GM12878 (cell line): ENCODE measurements around the gene NCMAP. TPM values are rescaled to one million over a fixed set of nuclear protein-coding genes. Genes with fewer than 3 reads are reported as not detected.

Source experiments
- ATAC-seq: fragments of 200-7000 bp; cut with Tn5 transposase; 3 replicates; pipeline ENCODE4 v1.9.1; 2020; ENCODE audit warnings: mild to moderate bottlenecking, moderate library complexity
- BruUV-seq: library from RNA; stranded (reverse); fragments of 400-500 nt; replicated peaks from 2 replicates; lab custom pipeline; 2021; lab: Mats Ljungman, UMichigan
- CTCF ChIA-PET: fragments of 300-600 bp; sonication (Branson Sonifier 250); formaldehyde crosslinking; extraction: SDS; loops from one replicate; lab custom pipeline; 2021; ENCODE audit warnings: inconsistent platforms; lab: Yijun Ruan, JAX
- POLR2A ChIA-PET: fragments of 350-600 bp; formaldehyde crosslinking; extraction: SDS; loops from one replicate; lab custom pipeline; 2021; ENCODE audit warnings: inconsistent platforms; lab: Charles Lee
- RAD21 ChIA-PET: fragments of 300-600 bp; sonication (Branson Sonifier 250); formaldehyde crosslinking; loops from one replicate; lab custom pipeline; 2023; ENCODE audit warnings: antibody characterized with exemption; ENCODE audit not compliant: unreplicated experiment; lab: Charles Lee
- SMC1A ChIA-PET: fragments of 300-600 bp; sonication (Branson Sonifier 250); formaldehyde crosslinking; loops from one replicate; lab custom pipeline; 2023; ENCODE audit not compliant: unreplicated experiment, uncharacterized antibody; lab: Charles Lee
- DNase-seq: peaks from one replicate; pipeline ENCODE4 v3.0.0-alpha.2; 2011; ENCODE audit warnings: low read depth, low spot score
- FAIRE-seq: peaks from 3 replicates; lab custom pipeline; 2011; peaks lifted over from hg19 to GRCh38; lab: Jason Lieb, UNC
- H2AFZ ChIP-seq: 2 replicates; pipeline ENCODE4 v1.6.0; 2011; ENCODE audit warnings: low read depth, low read length, control low read depth; ENCODE audit not compliant: control insufficient read depth
- H3K27ac ChIP-seq: 2 replicates; pipeline ENCODE4 v1.5.1; 2011; ENCODE audit warnings: control low read depth; ENCODE audit not compliant: control insufficient read depth, insufficient read depth
- H3K27me3 ChIP-seq, 2 experiments: replicated peaks in 1 of 2; 2 replicates each; pipeline versions ENCODE4 v1.6.0 to v1.6.1; 2011; ENCODE audit warnings: low read length in 1 of 2; ENCODE audit not compliant: control insufficient read depth in 2 of 2, insufficient read depth in 2 of 2
- H3K36me3 ChIP-seq, 2 experiments: 2 replicates each; pipeline ENCODE4 v1.5.1; 2011; ENCODE audit warnings: low read length in 1 of 2; ENCODE audit not compliant: control insufficient read depth in 2 of 2, insufficient read depth in 2 of 2
- H3K4me1 ChIP-seq: 2 replicates; pipeline ENCODE4 v1.6.1; 2011; ENCODE audit warnings: mild to moderate bottlenecking, low read length, moderate library complexity, mixed read lengths; ENCODE audit not compliant: control insufficient read depth, insufficient read depth
- H3K4me2 ChIP-seq: 2 replicates; pipeline ENCODE4 v1.6.0; 2011; ENCODE audit warnings: control low read depth; ENCODE audit not compliant: control insufficient read depth, insufficient read depth
- H3K4me3 ChIP-seq: fragments of 200-600 bp; sonication (generic); 2 replicates; pipeline ENCODE4 v1.5.1; 2016
- H3K79me2 ChIP-seq: 2 replicates; pipeline ENCODE4 v1.6.0; 2011; ENCODE audit warnings: low read length; ENCODE audit not compliant: control insufficient read depth, insufficient read depth
- H3K9ac ChIP-seq: 2 replicates; pipeline ENCODE4 v1.8.0; 2011; ENCODE audit warnings: low read length, control low read depth, mixed read lengths; ENCODE audit not compliant: control insufficient read depth, insufficient read depth
- H3K9me3 ChIP-seq: replicated peaks from 3 replicates; pipeline ENCODE4 v1.5.1; 2011; ENCODE audit warnings: mild to moderate bottlenecking, low read length; ENCODE audit not compliant: control insufficient read depth, insufficient read depth
- H4K20me1 ChIP-seq: 2 replicates; pipeline ENCODE4 v1.6.0; 2011; ENCODE audit not compliant: control insufficient read depth, insufficient read depth
- BMI1 ChIP-seq: fragments of 450-650 bp; IDR thresholded peaks from 2 replicates; pipeline ENCODE4 v1.6.1; 2016; ENCODE audit warnings: mild to moderate bottlenecking, moderate library complexity, borderline replicate concordance
- CBX3 ChIP-seq: fragments of 200-600 bp; sonication (generic); IDR thresholded peaks from 2 replicates; pipeline ENCODE4 v1.6.1; 2016; ENCODE audit warnings: low read depth, borderline replicate concordance
- EZH2 ChIP-seq: IDR thresholded peaks from 2 replicates; pipeline ENCODE4 v1.6.1; 2012; ENCODE audit warnings: low read depth, mild to moderate bottlenecking, control low read depth, inconsistent platforms, low read length, borderline replicate concordance; ENCODE audit not compliant: control insufficient read depth
- MYB ChIP-seq: fragments of 150-350 bp; IDR thresholded peaks from 2 replicates; pipeline ENCODE4 v1.6.1; 2014; ENCODE audit warnings: mild to moderate bottlenecking, low read depth, low read length, borderline replicate concordance
- MYC ChIP-seq: IDR thresholded peaks from 2 replicates; pipeline ENCODE4 v1.6.1; 2011; ENCODE audit warnings: mild to moderate bottlenecking, low read length, moderate library complexity, inconsistent platforms; ENCODE audit not compliant: insufficient read depth, insufficient replicate concordance, insufficient read length, severe bottlenecking
- SMAD1 ChIP-seq: fragments of 450-650 bp; IDR thresholded peaks from 2 replicates; pipeline ENCODE4 v1.6.1; 2018; ENCODE audit warnings: mild to moderate bottlenecking, low read depth; ENCODE audit not compliant: partially characterized antibody
- SMARCA5 ChIP-seq: fragments of 450-650 bp; IDR thresholded peaks from 2 replicates; pipeline ENCODE4 v1.6.1; 2017; ENCODE audit warnings: mild to moderate bottlenecking
- SREBF1 ChIP-seq: IDR thresholded peaks from 2 replicates; pipeline ENCODE4 v1.6.1; 2012; ENCODE audit warnings: mild to moderate bottlenecking, low read length
- SUZ12 ChIP-seq: fragments of 200-600 bp; sonication (generic); IDR thresholded peaks from one replicate; pipeline ENCODE4 v1.6.1; 2018; ENCODE audit warnings: antibody characterized with exemption, mild to moderate bottlenecking; ENCODE audit not compliant: unreplicated experiment
- YY1 ChIP-seq: IDR thresholded peaks from 2 replicates; pipeline ENCODE4 v1.6.1; 2011; ENCODE audit warnings: low read depth, mild to moderate bottlenecking, low read length
- WGBS: methylation state at CpG from one replicate; pipeline ENCODE4 v1.1.6; 2016; ENCODE audit warnings: low lambda C conversion rate; ENCODE audit not compliant: insufficient replicate concordance, insufficient coverage; ENCODE audit errors: missing lambda C conversion rate; 5-methylcytosine and 5-hydroxymethylcytosine counted together
- in situ Hi-C: fragments of 300-500 bp; cut with MboI; formaldehyde crosslinking; loops from 9 replicates; pipeline ENCODE4 v1.14.3; 2018; ENCODE audit warnings: mixed read lengths
- intact Hi-C: fragments of 100-400 bp; cut with micrococcal nuclease; formaldehyde crosslinking; loops from one replicate; pipeline ENCODE4 v1.14.2; 2022; ENCODE audit not compliant: unreplicated experiment
- polyA plus RNA-seq, 11 experiments: library from polyadenylated mRNA; depleted of rRNA in 4 of 11; unstranded in 6 of 11; stranded (reverse) in 5 of 11; fragments of >200 nt; fragmentation: Nextera tagmentation in 4 of 11; fragmentation: Illumina TruSeq in 1 of 11; extraction: Ambion mirVana in 4 of 11; extraction: Trizol in 1 of 11; gene quantifications; 1 replicate in 1 of 11; 2 replicates in 10 of 11; pipeline versions ENCODE4 v1.2.1 to v1.2.3, GENCODE V29; 2011 to 2016; ENCODE audit warnings: inconsistent platforms in 2 of 11, missing spikeins in 2 of 11, low read depth in 1 of 11
- total RNA-seq, 4 experiments: library from RNA; depleted of rRNA in 3 of 4; stranded (reverse); fragments of >200 nt in 3 of 4; fragmentation: Illumina TruSeq in 1 of 4; extraction: Trizol in 1 of 4; gene quantifications; 2 replicates each; pipeline versions ENCODE4 v1.2.1 to v1.2.3, GENCODE V29; 2013 to 2021

Gene NCMAP
- total and polyA plus RNA-seq, 10 of the 15 experiments (the other 5 are each of a cell fraction or from before 2014, with no cell fraction given), result not detected

- FAIRE-seq, result no peak
- H3K9ac ChIP-seq, result no peak overlapping the region
- no peak overlapping the region for H3K4me2 ChIP-seq
- H3K4me1 ChIP-seq, result no peaks in the 10 kb centered on the region
- RAD21 ChIA-PET, result no interaction called here
- no peak for DNase-seq
- no peaks in the 10 kb centered on the region for H3K9me3 ChIP-seq
- no peak for ATAC-seq
- TF ChIP-seq SREBF1 (no peak), SMAD1 (no peak), BMI1 (no peak), CBX3 (no peak), SMARCA5 (no peak), YY1 (no peak), MYB (no peak), MYC (no peak), EZH2 (no peak), SUZ12 (no peak)
- in situ Hi-C loops, result no loop called here
- no peak overlapping the region for H3K27ac ChIP-seq
- 29% methylated on average over 8 of the region's 10 CpGs for WGBS
- POLR2A ChIA-PET, result no interaction called here
- CTCF ChIA-PET, result no interaction called here
- no TSS peak for BruUV-seq
- H3K27me3 ChIP-seq, result peaks cover 0 to 2% of the 10 kb centered on the region in 2 experiments; a peak in 1 of 4 replicates
- SMC1A ChIA-PET, result interaction anchor here (0.6 kb wide), 1 partner anchor 183 kb away, joined by 3 read pairs; no protein-coding TSS in a partner anchor
- no peaks in the 10 kb centered on the region for H4K20me1 ChIP-seq
- H3K36me3 ChIP-seq, result no peaks in the 10 kb centered on the region
- intact Hi-C loops, result no loop called here
- H3K4me3 ChIP-seq, result no peak overlapping the region
- no peak overlapping the region for H2AFZ ChIP-seq
- no peaks in the 10 kb centered on the region for H3K79me2 ChIP-seq
Measured at GRCh38 chr1:24580756-24581155, 24.9 kb downstream of the NCMAP start.
